Measurements from ENCODE around the gene GALNT9.

The GALNT9 gene

GRCh38 chr12:132344601-132345000 is 15.2 kb upstream of the GALNT9 start:
- no peak for DNase-seq (ENCODE audit: low read depth, low spot score)

DNA sequence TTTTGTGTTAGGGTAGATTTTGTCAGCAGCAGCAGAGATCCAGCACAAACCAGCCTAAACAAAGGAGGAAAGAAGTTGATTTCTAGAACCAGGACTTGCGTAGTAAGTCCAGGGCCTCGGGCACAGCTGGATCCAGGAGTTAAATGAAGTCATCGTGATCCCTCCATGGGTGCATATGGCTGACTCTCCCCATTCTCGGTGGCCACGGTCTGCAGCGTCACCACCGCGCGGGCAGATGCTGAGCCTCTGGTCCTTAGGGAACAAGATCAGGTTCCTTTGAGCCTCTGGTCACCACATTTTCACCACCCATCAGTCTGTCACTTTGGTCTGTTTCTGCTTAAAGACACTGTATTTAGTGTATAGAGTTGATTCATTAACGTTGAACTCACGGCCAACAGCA is 14.8 kb upstream of the GALNT9 start:
- no peak for DNase-seq (ENCODE audit: low read depth, low spot score)

- DNase-seq (ENCODE audit: low read depth, low spot score) = no peak
Measured at GRCh38 chr12:132343294-132344004, 14.1 kb upstream of the GALNT9 start.

DNA sequence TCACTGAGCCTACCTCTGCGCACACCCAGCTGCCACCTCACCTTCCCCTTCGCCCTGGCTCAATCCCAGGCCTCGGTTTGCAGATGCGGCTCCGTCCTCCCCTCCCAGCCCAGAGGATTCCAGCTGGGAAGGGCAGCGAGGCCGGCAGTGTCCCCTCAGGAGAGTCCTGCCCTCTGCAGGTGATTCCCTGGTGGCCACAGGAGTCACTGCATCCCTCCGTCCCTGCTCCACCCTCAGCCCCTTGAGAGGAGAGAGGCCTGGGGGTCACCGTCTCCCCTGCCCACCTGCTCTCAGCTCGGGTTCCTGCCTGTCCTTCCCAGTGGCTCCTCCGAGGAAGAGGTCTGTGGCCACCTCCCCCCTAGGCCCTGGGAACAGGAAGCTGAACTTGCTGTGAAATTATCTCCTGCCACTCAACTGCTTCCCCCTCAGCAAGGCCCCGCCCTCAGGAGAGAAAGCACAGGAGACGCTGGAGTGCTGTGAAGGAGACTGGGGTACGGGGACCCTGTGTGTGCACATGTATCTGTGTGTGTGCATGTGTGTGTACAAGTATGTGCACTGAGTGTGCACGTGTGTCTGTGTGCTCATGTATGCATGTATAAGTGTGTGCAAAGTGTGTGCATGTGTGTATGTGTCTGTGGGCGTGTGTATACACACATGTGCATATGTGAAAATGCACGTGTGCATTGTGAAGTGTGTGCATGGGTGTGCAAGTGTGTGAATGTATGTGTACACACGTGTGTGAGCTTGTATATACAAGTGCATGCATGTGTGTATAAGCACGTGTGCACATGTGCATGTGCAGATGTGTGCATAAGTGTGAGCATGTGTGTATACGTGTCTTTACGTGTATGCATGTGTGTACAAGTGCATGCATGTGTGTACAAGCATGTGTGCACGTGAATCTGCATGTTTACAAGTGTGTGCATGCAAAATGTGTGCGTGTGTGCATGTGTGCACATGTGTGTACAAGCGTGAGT is 13.2 kb upstream of the GALNT9 start:
- no peak for DNase-seq (ENCODE audit: low read depth, low spot score)

- no peak for DNase-seq (ENCODE audit: low read depth, low spot score)
Measured at GRCh38 chr12:132341318-132342050, 12.1 kb upstream of the GALNT9 start.

GRCh38 chr12:132340266-132341035 is 11.1 kb upstream of the GALNT9 start:
- no peak for DNase-seq (ENCODE audit: low read depth, low spot score)

- no peak for DNase-seq (ENCODE audit: low read depth, low spot score)
Measured at GRCh38 chr12:132339856-132340255, 10.5 kb upstream of the GALNT9 start.

DNA sequence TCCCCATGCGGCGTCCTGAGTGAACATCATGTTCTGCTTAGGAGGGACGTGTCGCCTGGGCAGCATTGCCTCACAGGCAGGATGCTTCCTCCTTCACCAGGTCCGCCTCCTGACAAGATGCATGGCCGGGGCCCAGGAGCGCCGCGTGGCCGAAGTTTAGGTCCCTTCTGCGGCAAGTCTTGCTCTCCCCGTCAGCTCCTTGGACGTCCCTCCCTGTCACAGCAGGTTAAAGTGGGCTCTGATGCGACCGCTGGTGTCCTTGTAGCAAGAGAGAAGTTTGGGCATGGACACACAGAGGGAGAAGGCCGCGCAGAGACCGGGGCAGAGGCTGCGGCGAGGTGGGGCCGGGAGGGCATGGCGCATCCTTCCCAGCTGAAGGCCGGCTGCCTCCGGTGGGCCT is 9.4 kb upstream of the GALNT9 start:
- DNase-seq (ENCODE audit: low read depth, low spot score) = no peak

- DNase-seq (ENCODE audit: low read depth, low spot score) = no peak
Measured at GRCh38 chr12:132338311-132338710, 8.9 kb upstream of the GALNT9 start.

DNA sequence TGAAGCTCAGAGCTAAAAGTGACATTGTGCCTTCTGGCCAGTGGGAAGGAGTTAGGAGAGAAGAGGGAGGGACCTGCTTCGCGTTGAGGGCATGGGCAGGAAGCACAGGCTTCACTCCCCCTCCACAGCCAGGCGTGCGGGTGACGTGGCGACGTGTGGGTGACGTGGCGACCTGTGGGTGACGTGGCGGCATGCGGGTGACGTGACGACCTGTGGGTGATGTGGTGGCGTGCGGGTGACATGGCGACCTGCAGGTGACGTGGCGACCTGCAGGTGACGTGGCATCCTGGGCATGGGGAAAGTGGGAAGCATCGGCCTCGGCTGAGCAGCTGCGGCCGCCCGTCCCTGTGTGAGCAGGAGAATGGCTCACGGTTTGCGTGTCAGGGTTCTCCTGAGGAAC is 8.2 kb upstream of the GALNT9 start:
- no peak for DNase-seq (ENCODE audit: low read depth, low spot score)

- DNase-seq (ENCODE audit: low read depth, low spot score) = no peak
Measured at GRCh38 chr12:132336451-132337413, 7.3 kb upstream of the GALNT9 start.

DNA sequence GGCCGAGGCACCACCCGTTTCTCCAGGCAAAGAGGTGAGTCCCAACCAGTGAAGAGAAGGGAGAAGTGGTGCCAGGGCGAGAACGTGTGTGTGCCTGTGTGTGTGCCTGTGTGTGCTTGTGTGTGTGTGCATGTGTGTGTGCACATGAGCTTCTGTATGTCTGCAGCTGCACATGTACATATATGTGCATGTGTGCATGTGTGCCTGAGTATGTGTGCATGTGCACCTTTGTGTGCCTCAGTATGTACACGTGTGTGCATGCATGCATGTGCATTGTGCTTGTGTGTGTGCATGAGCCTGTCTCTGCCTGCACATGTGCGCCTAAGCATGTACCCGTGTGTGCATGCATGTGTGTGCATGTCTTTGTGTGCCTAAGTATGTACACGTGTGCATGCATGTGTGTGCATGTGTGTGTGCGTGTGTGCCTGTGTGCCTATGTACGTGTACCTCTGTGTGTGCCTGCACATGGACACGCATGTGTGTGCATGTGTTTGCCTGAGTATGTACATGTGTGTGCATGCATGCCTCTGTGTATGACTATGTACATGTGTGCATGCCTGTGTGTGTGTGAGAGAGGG is 5.9 kb upstream of the GALNT9 start:
- no peak for DNase-seq (ENCODE audit: low read depth, low spot score)

GRCh38 chr12:132333766-132334165 is 4.4 kb upstream of the GALNT9 start:
- DNase-seq (ENCODE audit: low read depth, low spot score) = no peak

- DNase-seq (ENCODE audit: low read depth, low spot score) = no peak
Measured at GRCh38 chr12:132333273-132333672, 3.9 kb upstream of the GALNT9 start.

GRCh38 chr12:132330549-132330881 is 1.1 kb upstream of the GALNT9 start:
- DNase-seq (ENCODE audit: low read depth, low spot score) = no peak

DNA sequence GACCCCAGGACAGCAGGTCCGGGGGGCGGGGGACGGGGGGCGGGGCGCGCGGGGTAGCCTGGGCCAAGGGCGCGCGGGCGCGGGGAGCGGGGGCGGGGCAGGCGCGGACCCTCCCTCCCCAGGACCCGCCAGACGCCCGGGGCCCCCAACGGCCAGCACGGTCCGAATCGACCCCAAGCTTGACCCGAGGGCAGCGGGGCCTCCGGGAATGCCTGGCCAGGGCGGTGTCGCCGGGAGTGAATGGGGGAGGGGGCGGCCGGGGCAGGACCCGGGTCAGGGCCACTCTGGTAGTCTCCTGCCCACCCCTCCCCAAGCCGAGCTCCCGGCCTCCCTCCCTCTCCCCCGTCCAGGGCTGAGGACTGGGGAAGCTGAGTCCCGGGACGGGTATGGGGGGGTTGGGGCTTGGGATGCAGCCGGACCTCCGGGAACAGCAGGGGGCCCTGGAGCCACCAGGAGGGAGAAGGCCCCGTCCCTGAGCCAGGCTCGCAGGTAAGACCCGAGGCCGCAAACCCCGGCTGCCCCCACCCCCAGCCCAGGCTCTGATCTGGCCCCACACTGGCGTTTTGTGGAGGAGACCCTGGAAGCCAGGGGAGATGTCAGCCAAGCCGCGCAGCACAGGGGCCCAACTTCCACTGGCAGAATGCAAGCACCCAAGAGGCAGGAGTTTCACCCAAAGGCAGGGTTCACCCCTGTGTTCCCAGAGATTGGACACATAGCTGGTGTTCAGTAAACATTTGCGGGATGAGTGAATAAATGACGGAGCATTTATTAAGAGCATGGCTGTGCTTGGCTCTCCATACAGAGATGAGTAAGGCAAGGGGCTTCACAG is 545 bp upstream of the GALNT9 start:
- no peak for DNase-seq (ENCODE audit: low read depth, low spot score)

DNA sequence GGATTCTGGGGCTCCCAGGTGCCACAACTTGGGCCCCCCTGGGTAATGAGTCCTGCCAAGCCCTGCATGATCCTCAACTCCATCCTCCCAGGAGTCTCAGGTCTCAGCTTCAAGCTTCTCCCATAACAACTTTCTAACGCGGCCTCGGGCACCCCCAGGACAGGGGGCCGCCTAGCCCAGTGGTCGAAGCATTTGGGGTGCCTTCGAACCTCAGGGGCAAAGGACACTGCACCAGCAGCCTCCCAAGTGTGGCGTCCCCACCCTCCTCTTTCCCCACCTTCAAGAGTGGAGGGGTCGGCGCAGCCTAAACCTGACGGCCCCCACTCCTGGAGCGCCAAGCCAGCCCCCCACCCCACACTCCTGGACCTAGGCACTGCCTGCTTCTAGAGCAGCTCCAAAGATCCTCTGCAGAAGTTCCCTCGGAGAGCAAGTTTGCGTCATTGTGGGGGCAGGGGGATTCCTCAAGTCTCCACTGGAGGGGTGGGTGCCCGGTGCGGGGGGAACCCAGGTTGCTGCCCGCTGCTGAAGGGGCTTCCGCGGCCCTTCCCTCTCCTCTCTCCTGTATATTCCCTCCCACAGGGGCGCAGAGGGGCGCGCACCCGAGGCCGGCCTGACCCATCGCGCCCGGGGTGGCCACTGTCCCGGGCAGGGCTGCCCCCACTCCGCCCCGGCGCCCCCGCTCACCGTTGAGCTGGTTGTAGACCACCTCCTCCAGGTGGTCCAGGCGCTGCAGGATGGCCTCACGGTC is 933 bp downstream of the GALNT9 start:
- DNase-seq (ENCODE audit: low read depth, low spot score) = no peak

Data from brain pericyte (primary cell).